BLaER1 treated with 17β-estradiol and CSF1 and Interleukin-3, amounts not matched to agents 10 nM and 100 nM (cell line): ENCODE data around the gene SEL1L3.

Experiments
- H3K27ac ChIP-seq, 11 experiments: shearing (Covaris generic); formaldehyde crosslinking; 2 replicates each; pipeline ENCODE4 v1.8.1; 2022
- H3K27me3 ChIP-seq, 11 experiments: shearing (Covaris generic); formaldehyde crosslinking; 2 replicates each; pipeline ENCODE4 v1.8.1; 2022
- H3K36me3 ChIP-seq, 11 experiments: shearing (Covaris generic); formaldehyde crosslinking; 2 replicates each; pipeline ENCODE4 v1.8.1; 2022
- H3K4me1 ChIP-seq, 10 experiments: shearing (Covaris generic); formaldehyde crosslinking; 2 replicates each; pipeline ENCODE4 v1.8.1; 2022
- H3K4me2 ChIP-seq, 11 experiments: shearing (Covaris generic); formaldehyde crosslinking; 2 replicates each; pipeline ENCODE4 v1.8.1; 2022
- H3K4me3 ChIP-seq, 10 experiments: shearing (Covaris generic); formaldehyde crosslinking; 2 replicates each; pipeline ENCODE4 v1.8.1; 2022
- H3K9ac ChIP-seq, 11 experiments: shearing (Covaris generic); formaldehyde crosslinking; 2 replicates each; pipeline ENCODE4 v1.8.1; 2022
- H3K9me3 ChIP-seq, 11 experiments: shearing (Covaris generic); formaldehyde crosslinking; replicated peaks in 1 of 11; 2 replicates each; pipeline ENCODE4 v1.8.1; 2022
- H4K20me1 ChIP-seq, 11 experiments: shearing (Covaris generic); formaldehyde crosslinking; 2 replicates each; pipeline ENCODE4 v1.8.1; 2022
- Cebpa-rat ChIP-seq, 11 experiments: shearing (Covaris generic); IDR thresholded peaks; 2 replicates each; pipeline ENCODE4 v1.8.1; 2022

The SEL1L3 gene

GRCh38 chr4:25861280-25861950 lies 1.4 kb downstream of the SEL1L3 start:
- H3K27ac ChIP-seq, result peak overlapping the region; percentile 65 to 88 (median 80); a peak in 21 of 22 replicates
- H4K20me1 ChIP-seq, result no peaks in the 10 kb centered on the region
- H3K9ac ChIP-seq, result peak overlapping the region; percentile 78 to 90 (median 86)
- H3K36me3 ChIP-seq, result no peaks in the 10 kb centered on the region
- H3K4me1 ChIP-seq, result peaks cover 55 to 83% (median 68%) of the 10 kb centered on the region in 10 experiments
- H3K27me3 ChIP-seq, result peaks cover 0 to 50% (median 42%) of the 10 kb centered on the region in 11 experiments; a peak in 14 of 22 replicates
- no peaks in the 10 kb centered on the region for H3K9me3 ChIP-seq
- peak overlapping the region; percentile 76 to 89 (median 82) for H3K4me3 ChIP-seq
- H3K4me2 ChIP-seq, result peak overlapping the region; percentile 73 to 96 (median 85)
- TF ChIP-seq Cebpa-rat (IDR thresholded peaks at IDR 0.05), result peak in 2 of 11 experiments; percentile 12 to 40; a peak in 2 of 22 replicates

GRCh38 chr4:25860586-25861279 lies 2.1 kb downstream of the SEL1L3 start:
- H3K27me3 ChIP-seq, result peaks cover 0 to 50% (median 42%) of the 10 kb centered on the region in 11 experiments; a peak in 14 of 22 replicates
- H3K4me1 ChIP-seq, result peaks cover 55 to 83% (median 68%) of the 10 kb centered on the region in 10 experiments
- peak overlapping the region in 9 of 10 experiments; percentile 2 to 89 (median 83); a peak in 12 of 20 replicates for H3K4me3 ChIP-seq
- no peak for TF ChIP-seq Cebpa-rat (IDR thresholded peaks at IDR 0.05)
- peak overlapping the region; percentile 65 to 88 (median 80); a peak in 21 of 22 replicates for H3K27ac ChIP-seq
- no peaks in the 10 kb centered on the region for H3K36me3 ChIP-seq
- H3K9me3 ChIP-seq, result no peaks in the 10 kb centered on the region
- H3K4me2 ChIP-seq, result peak overlapping the region; percentile 73 to 96 (median 85)
- peak overlapping the region in 9 of 11 experiments; percentile 50 to 90 (median 85); a peak in 13 of 22 replicates for H3K9ac ChIP-seq
- no peaks in the 10 kb centered on the region for H4K20me1 ChIP-seq

GRCh38 chr4:25859429-25860148 lies 3.2 kb downstream of the SEL1L3 start:
- Histone ChIP-seq H3K9ac (peak overlapping the region in 3 of 11 experiments; percentile 12 to 90 (median 15); a peak in 4 of 22 replicates), H3K4me2 (peak overlapping the region; percentile 73 to 96 (median 85)), H3K36me3 (no peaks in the 10 kb centered on the region), H3K4me1 (peaks cover 48 to 83% (median 69%) of the 10 kb centered on the region in 10 experiments), H4K20me1 (peaks cover 0 to 2% (median 0%) of the 10 kb centered on the region in 11 experiments; a peak in 2 of 22 replicates), H3K27me3 (peaks cover 0 to 44% (median 38%) of the 10 kb centered on the region in 11 experiments; a peak in 14 of 22 replicates), H3K9me3 (no peaks in the 10 kb centered on the region), H3K27ac (peak overlapping the region in 10 of 11 experiments; percentile 68 to 88 (median 80); a peak in 19 of 22 replicates), H3K4me3 (peak overlapping the region in 3 of 10 experiments; percentile 83 to 89 (median 84); a peak in 2 of 20 replicates)
- no peak for TF ChIP-seq Cebpa-rat (IDR thresholded peaks at IDR 0.05)

GRCh38 chr4:25857851-25858400 lies 4.9 kb downstream of the SEL1L3 start:
- Histone ChIP-seq H4K20me1 (peaks cover 0 to 2% (median 0%) of the 10 kb centered on the region in 11 experiments; a peak in 2 of 22 replicates), H3K9ac (no peak overlapping the region), H3K4me2 (peak overlapping the region in 3 of 11 experiments; percentile 62 to 83 (median 71); a peak in 5 of 22 replicates), H3K9me3 (no peaks in the 10 kb centered on the region), H3K4me3 (no peak overlapping the region), H3K27ac (no peak overlapping the region), H3K4me1 (peaks cover 38 to 76% (median 56%) of the 10 kb centered on the region in 10 experiments), H3K36me3 (no peaks in the 10 kb centered on the region), H3K27me3 (peaks cover 0 to 30% (median 24%) of the 10 kb centered on the region in 11 experiments; a peak in 11 of 22 replicates)
- TF ChIP-seq Cebpa-rat (IDR thresholded peaks at IDR 0.05), result no peak

- H4K20me1 ChIP-seq, result peaks cover 0 to 2% (median 0%) of the 10 kb centered on the region in 11 experiments; a peak in 2 of 22 replicates
- H3K9me3 ChIP-seq, result no peaks in the 10 kb centered on the region
- H3K27me3 ChIP-seq, result peaks cover 0 to 26% (median 21%) of the 10 kb centered on the region in 11 experiments; a peak in 11 of 22 replicates
- H3K4me3 ChIP-seq, result no peak overlapping the region
- H3K36me3 ChIP-seq, result no peaks in the 10 kb centered on the region
- H3K27ac ChIP-seq, result peak overlapping the region in 4 of 11 experiments; percentile 5 to 60 (median 56); a peak in 7 of 22 replicates
- no peak for TF ChIP-seq Cebpa-rat (IDR thresholded peaks at IDR 0.05)
- H3K9ac ChIP-seq, result no peak overlapping the region
- H3K4me1 ChIP-seq, result peaks cover 38 to 76% (median 56%) of the 10 kb centered on the region in 10 experiments
- H3K4me2 ChIP-seq, result peak overlapping the region in 7 of 11 experiments; percentile 16 to 83 (median 56); a peak in 13 of 22 replicates
These were observed 5.4 kb downstream of the SEL1L3 start for GRCh38 chr4:25857403-25857802.

- Histone ChIP-seq H3K36me3 (no peaks in the 10 kb centered on the region), H3K4me3 (no peak overlapping the region), H3K27ac (peak overlapping the region in 6 of 11 experiments; percentile 5 to 60 (median 34); a peak in 8 of 22 replicates), H3K4me2 (peak overlapping the region in 8 of 11 experiments; percentile 16 to 83 (median 54); a peak in 14 of 22 replicates), H3K9ac (peak overlapping the region in 2 of 11 experiments; percentile 31 to 47; a peak in 1 of 22 replicates), H3K27me3 (peaks cover 0 to 20% (median 14%) of the 10 kb centered on the region in 11 experiments; a peak in 10 of 22 replicates), H3K9me3 (no peaks in the 10 kb centered on the region), H3K4me1 (peaks cover 36 to 81% (median 54%) of the 10 kb centered on the region in 10 experiments), H4K20me1 (peaks cover 0 to 6% (median 0%) of the 10 kb centered on the region in 11 experiments; a peak in 2 of 22 replicates)
- TF ChIP-seq Cebpa-rat (IDR thresholded peaks at IDR 0.05), result no peak
These were observed 6.0 kb downstream of the SEL1L3 start for GRCh38 chr4:25856756-25857155.

GRCh38 chr4:25852103-25852502 lies 10.7 kb downstream of the SEL1L3 start:
- peaks cover 0 to 11% (median 5%) of the 10 kb centered on the region in 11 experiments; a peak in 10 of 22 replicates for H3K36me3 ChIP-seq

More at GRCh38 chr4:25852103-25852502, 10.7 kb downstream of the SEL1L3 start:
- Histone ChIP-seq H3K4me1 (peaks cover 12 to 43% (median 23%) of the 10 kb centered on the region in 10 experiments; a peak in 18 of 20 replicates), H3K27ac (no peak overlapping the region), H3K27me3 (no peaks in the 10 kb centered on the region), H3K4me3 (no peak overlapping the region), H3K9me3 (peaks cover 0 to 10% (median 0%) of the 10 kb centered on the region in 11 experiments; a peak in 3 of 22 replicates), H4K20me1 (peaks cover 0 to 8% (median 0%) of the 10 kb centered on the region in 11 experiments; a peak in 2 of 22 replicates), H3K4me2 (no peak overlapping the region; a peak in 1 of 22 replicates), H3K9ac (no peak overlapping the region)
- TF ChIP-seq Cebpa-rat (IDR thresholded peaks at IDR 0.05), result no peak
